Caco-2 (cell line): ENCODE results near the gene SORBS2. TPM values are rescaled to one million over a fixed set of nuclear protein-coding genes. Genes with fewer than 3 reads are reported as not detected.

Source experiments
- BruUV-seq: library from RNA; stranded (reverse); fragments of 400-500 nt; replicated peaks from 2 replicates; lab custom pipeline; 2021; lab: Mats Ljungman, UMichigan
- CTCF ChIA-PET: fragments of 300-600 bp; sonication (Branson Sonifier 250); formaldehyde crosslinking; loops from one replicate; lab custom pipeline; 2022; ENCODE audit warnings: antibody characterized with exemption; lab: Charles Lee
- POLR2A ChIA-PET: fragments of 300-600 bp; sonication (Branson Sonifier 250); formaldehyde crosslinking; loops from one replicate; lab custom pipeline; 2022; ENCODE audit warnings: antibody characterized with exemption; lab: Charles Lee
- DNase-seq, 2 experiments: peaks; one replicate each; pipeline versions ENCODE4 v3.0.0 to v3.0.0-alpha.2; 2020 to 2022
- H3K27me3 ChIP-seq: replicated peaks from 2 replicates; pipeline ENCODE4 v1.6.0; 2011; ENCODE audit warnings: low read length; ENCODE audit not compliant: control insufficient read depth, insufficient read depth
- H3K36me3 ChIP-seq: 2 replicates; pipeline ENCODE4 v1.5.1; 2011; ENCODE audit warnings: low read length; ENCODE audit not compliant: control insufficient read depth, insufficient read depth
- H3K4me1 ChIP-seq: fragments of 250-450 bp; sonication (Bioruptor Pico); 2 replicates; pipeline ENCODE4 v1.5.1; 2020; ENCODE audit warnings: mild to moderate bottlenecking
- H3K4me3 ChIP-seq: 2 replicates; pipeline ENCODE4 v1.5.1; 2011; ENCODE audit warnings: low read depth, mild to moderate bottlenecking, control low read depth, low read length
- H3K9me3 ChIP-seq: fragments of 250-450 bp; sonication (Bioruptor Pico); 2 replicates; pipeline ENCODE4 v1.5.1; 2020; ENCODE audit warnings: mild to moderate bottlenecking, moderate library complexity
- H3K27ac Mint-ChIP-seq: one replicate; pipeline ENCODE4 v1.8.0; 2022; ENCODE audit warnings: mixed read lengths; ENCODE audit not compliant: unreplicated experiment
- H3K27me3 Mint-ChIP-seq: one replicate; pipeline ENCODE4 v1.8.0; 2022; ENCODE audit warnings: mixed read lengths; ENCODE audit not compliant: insufficient read depth, unreplicated experiment
- H3K36me3 Mint-ChIP-seq: one replicate; pipeline ENCODE4 v1.8.0; 2022; ENCODE audit warnings: mild to moderate bottlenecking, mixed read lengths; ENCODE audit not compliant: insufficient read depth, unreplicated experiment
- H3K4me1 Mint-ChIP-seq: one replicate; pipeline ENCODE4 v1.8.0; 2022; ENCODE audit warnings: low read depth, mixed read lengths; ENCODE audit not compliant: unreplicated experiment
- H3K4me3 Mint-ChIP-seq: one replicate; pipeline ENCODE4 v1.8.0; 2022; ENCODE audit warnings: mild to moderate bottlenecking, moderate library complexity, mixed read lengths; ENCODE audit not compliant: unreplicated experiment
- H3K9me3 Mint-ChIP-seq: one replicate; pipeline ENCODE4 v1.8.0; 2022; ENCODE audit warnings: mixed read lengths; ENCODE audit not compliant: unreplicated experiment
- intact Hi-C: fragments of 100-400 bp; cut with micrococcal nuclease; formaldehyde crosslinking; loops from one replicate; pipeline ENCODE4 v1.10.0; 2022; ENCODE audit not compliant: unreplicated experiment
- total RNA-seq: library from RNA; stranded (reverse); gene quantifications from 2 replicates; pipeline ENCODE4 v1.2.3, GENCODE V29; 2022
- TF ChIP-seq, protein P1 (sequence below), 2 experiments: fragments of 200-600 bp in 1 of 2; IDR thresholded peaks; 1 replicate in 1 of 2; 2 replicates in 1 of 2; pipeline versions ENCODE4 v1.5.1 to v1.8.0; 2011 to 2022; ENCODE audit warnings: antibody characterized with exemption in 1 of 2, control low read depth in 1 of 2, inconsistent platforms in 1 of 2, low read depth in 1 of 2, low read length in 1 of 2, mild to moderate bottlenecking in 1 of 2, moderate library complexity in 1 of 2; ENCODE audit not compliant: insufficient read depth in 1 of 2, severe bottlenecking in 1 of 2, unreplicated experiment in 1 of 2

SORBS2 gene
- total RNA-seq, 1 experiment from 2014 or later = 47.7 TPM

DNA sequence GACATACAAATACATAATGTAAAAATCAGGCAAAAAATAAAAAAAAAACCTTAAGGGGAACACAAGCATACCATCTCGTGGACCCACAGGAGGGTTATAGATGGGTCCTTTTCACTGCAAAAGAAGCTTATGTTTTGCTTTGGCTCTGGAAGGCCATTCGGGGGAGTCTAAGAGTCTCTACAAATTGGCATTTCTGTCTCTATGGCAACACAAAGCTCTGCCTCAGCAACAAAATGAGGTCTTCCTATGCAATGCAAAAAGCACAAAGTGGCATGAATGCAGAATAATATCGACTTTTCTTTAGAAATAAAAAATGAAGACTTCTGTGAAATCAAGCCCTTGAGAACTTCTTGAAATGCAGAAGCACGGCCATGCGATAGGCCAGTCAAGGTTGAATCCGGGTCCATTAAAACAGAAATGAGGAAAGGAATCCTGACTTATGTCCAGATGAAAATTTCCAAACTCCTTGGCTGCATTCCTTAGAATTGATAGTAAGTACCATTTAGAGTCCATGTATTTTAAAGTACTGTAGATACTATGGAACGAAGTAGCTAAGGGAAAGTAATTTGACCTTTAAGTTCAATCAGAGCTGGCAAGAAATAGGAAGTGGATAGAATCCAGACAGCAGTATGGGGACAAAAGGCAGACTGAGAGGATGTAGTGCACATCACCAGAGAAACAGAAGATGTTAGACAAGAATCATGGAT, 213.0 kb downstream of the SORBS2 start:
- Mint-ChIP-seq H3K36me3 (peaks cover 12% of the 10 kb centered on the region), H3K9me3 (no peaks in the 10 kb centered on the region), H3K27ac (no peak overlapping the region), H3K4me3 (no peak overlapping the region), H3K27me3 (no peaks in the 10 kb centered on the region), H3K4me1 (no peaks in the 10 kb centered on the region)
- intact Hi-C loops = loop anchor here (5.0 kb wide), 2 partner anchors 62 to 172 kb away; partner anchors contain the start of genes PDLIM3 and UFSP2
- no peak overlapping the region for H3K4me3 ChIP-seq
- no peak for DNase-seq
- CTCF ChIA-PET = interaction anchor here (1.1 to 1.6 kb wide), 2 partner anchors 63 to 423 kb away, joined by 3 to 9 read pairs; no protein-coding TSS in a partner anchor
- H3K4me1 ChIP-seq = no peaks in the 10 kb centered on the region
- no peaks in the 10 kb centered on the region for H3K27me3 ChIP-seq
- no peaks in the 10 kb centered on the region for H3K9me3 ChIP-seq
- POLR2A ChIA-PET = interaction anchor here (1.1 kb wide), 1 partner anchor 64 kb away, joined by 8 read pairs; the partner anchor contains the start of gene PDLIM3
- no TSS peak for BruUV-seq
- no peaks in the 10 kb centered on the region for H3K36me3 ChIP-seq
- TF ChIP-seq, protein P1, sequence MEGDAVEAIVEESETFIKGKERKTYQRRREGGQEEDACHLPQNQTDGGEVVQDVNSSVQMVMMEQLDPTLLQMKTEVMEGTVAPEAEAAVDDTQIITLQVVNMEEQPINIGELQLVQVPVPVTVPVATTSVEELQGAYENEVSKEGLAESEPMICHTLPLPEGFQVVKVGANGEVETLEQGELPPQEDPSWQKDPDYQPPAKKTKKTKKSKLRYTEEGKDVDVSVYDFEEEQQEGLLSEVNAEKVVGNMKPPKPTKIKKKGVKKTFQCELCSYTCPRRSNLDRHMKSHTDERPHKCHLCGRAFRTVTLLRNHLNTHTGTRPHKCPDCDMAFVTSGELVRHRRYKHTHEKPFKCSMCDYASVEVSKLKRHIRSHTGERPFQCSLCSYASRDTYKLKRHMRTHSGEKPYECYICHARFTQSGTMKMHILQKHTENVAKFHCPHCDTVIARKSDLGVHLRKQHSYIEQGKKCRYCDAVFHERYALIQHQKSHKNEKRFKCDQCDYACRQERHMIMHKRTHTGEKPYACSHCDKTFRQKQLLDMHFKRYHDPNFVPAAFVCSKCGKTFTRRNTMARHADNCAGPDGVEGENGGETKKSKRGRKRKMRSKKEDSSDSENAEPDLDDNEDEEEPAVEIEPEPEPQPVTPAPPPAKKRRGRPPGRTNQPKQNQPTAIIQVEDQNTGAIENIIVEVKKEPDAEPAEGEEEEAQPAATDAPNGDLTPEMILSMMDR (IDR thresholded peaks at IDR 0.05; ENCODE audit: insufficient read depth in 1 of 2, low read depth in 1 of 2, low read length in 1 of 2, severe bottlenecking in 1 of 2, unreplicated experiment in 1 of 2) = no peak

DNA sequence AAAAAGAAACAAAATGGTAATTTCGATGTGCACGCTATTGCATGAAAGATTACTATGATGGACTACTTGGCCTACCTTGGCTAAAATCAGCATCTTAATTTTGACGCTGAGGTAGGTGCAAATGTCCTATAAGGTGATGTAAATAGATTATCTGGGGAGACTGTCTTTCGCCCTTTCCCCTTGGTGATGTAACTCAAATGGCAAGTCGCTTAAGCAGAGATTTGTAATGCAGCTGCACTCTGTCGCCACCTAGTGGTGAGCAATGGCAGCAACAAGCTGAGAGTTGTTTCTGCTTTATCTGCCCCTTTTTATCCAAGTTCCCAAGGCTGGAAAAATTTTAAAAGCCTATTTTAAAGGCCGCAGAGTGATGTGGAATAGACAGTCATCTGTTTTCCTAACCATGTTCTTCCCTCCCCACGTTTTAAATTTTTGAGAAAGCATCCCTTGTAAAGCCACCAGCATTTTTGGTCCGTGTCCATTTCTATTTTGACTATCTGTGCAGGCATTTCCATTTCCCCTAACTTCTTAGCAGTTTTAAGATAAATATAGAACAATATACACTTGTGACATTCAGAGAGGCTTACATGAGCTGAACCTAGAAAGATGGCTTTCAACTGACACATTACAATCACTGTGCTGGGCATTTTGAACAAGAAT, 214.3 kb downstream of the SORBS2 start:
- Mint-ChIP-seq H3K4me3 (no peak overlapping the region), H3K9me3 (no peaks in the 10 kb centered on the region), H3K27me3 (no peaks in the 10 kb centered on the region), H3K36me3 (peaks cover 12% of the 10 kb centered on the region), H3K4me1 (no peaks in the 10 kb centered on the region), H3K27ac (no peak overlapping the region)
- Histone ChIP-seq H3K9me3 (no peaks in the 10 kb centered on the region), H3K4me1 (no peaks in the 10 kb centered on the region), H3K4me3 (no peak overlapping the region), H3K36me3 (no peaks in the 10 kb centered on the region), H3K27me3 (no peaks in the 10 kb centered on the region)
- POLR2A ChIA-PET = interaction anchor here (1.1 kb wide), 1 partner anchor 62 kb away, joined by 8 read pairs; the partner anchor contains the start of gene PDLIM3
- CTCF ChIA-PET = interaction anchor here (0.7 to 1.6 kb wide), 4 partner anchors 61 to 440 kb away, joined by 3 to 9 read pairs (median 6); partner anchors contain the start of gene UFSP2
- intact Hi-C loops = loop anchor here (1.0 to 5.0 kb wide), 5 partner anchors 60 to 441 kb away; partner anchors contain the start of genes CCDC110, PDLIM3 and UFSP2
- no TSS peak for BruUV-seq
- peak; percentile 55 to 73 for DNase-seq
- TF ChIP-seq, protein P1 (IDR thresholded peaks at IDR 0.05; ENCODE audit: insufficient read depth in 1 of 2, low read depth in 1 of 2, low read length in 1 of 2, severe bottlenecking in 1 of 2, unreplicated experiment in 1 of 2) = peak; percentile 86 to 88

DNA sequence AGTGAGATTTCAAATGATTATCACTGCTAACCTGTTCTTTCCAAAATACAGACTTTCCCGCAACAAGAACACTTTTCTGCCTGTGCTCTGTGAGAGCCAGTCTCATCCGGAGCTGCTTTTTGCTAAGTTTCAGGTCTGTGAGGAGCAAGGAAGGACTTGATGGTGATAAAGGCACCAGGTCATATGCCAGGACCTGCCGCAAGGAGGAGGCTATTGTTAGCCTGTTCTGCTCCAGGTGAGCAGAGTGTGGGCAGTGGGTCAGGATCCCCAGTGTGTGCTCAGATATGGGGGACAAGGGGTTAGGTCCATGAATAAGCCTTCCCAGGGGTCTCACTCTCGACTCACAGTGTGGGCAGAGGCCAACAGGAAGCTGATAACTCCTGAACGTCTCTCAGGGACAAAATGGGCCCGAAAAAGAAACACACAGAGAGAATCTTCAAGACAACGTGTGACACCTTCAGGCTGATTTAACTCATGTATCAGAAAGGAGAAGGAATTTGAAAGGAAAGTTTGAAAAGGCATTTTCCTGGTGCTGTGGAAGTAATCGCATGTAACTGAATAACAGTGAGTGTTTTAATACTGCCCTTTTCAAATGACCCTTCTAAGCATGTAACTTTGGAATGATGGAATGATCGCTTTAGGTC, 219.0 kb downstream of the SORBS2 start:
- TF ChIP-seq, protein P1 (IDR thresholded peaks at IDR 0.05; ENCODE audit: insufficient read depth in 1 of 2, low read depth in 1 of 2, low read length in 1 of 2, severe bottlenecking in 1 of 2, unreplicated experiment in 1 of 2) = no peak
- H3K9me3 Mint-ChIP-seq = no peaks in the 10 kb centered on the region
- CTCF ChIA-PET = no interaction called here

More for the DNA sequence above, 219.0 kb downstream of the SORBS2 start:
- H3K27ac Mint-ChIP-seq = no peak overlapping the region
- no peak for DNase-seq
- Histone ChIP-seq H3K4me3 (no peak overlapping the region), H3K27me3 (no peaks in the 10 kb centered on the region), H3K36me3 (no peaks in the 10 kb centered on the region), H3K4me1 (no peaks in the 10 kb centered on the region), H3K9me3 (no peaks in the 10 kb centered on the region)
- BruUV-seq = no TSS peak
- intact Hi-C loops = no loop called here
- no peaks in the 10 kb centered on the region for H3K27me3 Mint-ChIP-seq
- H3K36me3 Mint-ChIP-seq = no peaks in the 10 kb centered on the region
- no peaks in the 10 kb centered on the region for H3K4me1 Mint-ChIP-seq
- no peak overlapping the region for H3K4me3 Mint-ChIP-seq
- POLR2A ChIA-PET = no interaction called here
